H7 (cell line): ENCODE measurements around the gene KLF13. TPM values are rescaled to one million over a fixed set of nuclear protein-coding genes. Genes with fewer than 3 reads are reported as not detected.
"Not testable (repeated sequence)": the region's sequence is repeated elsewhere in the genome, so short reads cannot be mapped to it uniquely, and the experiment has no call there.

Experiments used
- DNase-seq: peaks from one replicate; pipeline ENCODE4 v3.0.0; 2012
- H3K27me3 ChIP-seq: 2 replicates; pipeline ENCODE4 v1.6.0; 2011; ENCODE audit warnings: mild to moderate bottlenecking, low read length; ENCODE audit not compliant: control insufficient read depth, insufficient read depth
- H3K36me3 ChIP-seq: replicated peaks from 2 replicates; pipeline ENCODE4 v1.5.1; 2011; ENCODE audit warnings: low read length; ENCODE audit not compliant: control insufficient read depth, insufficient read depth
- H3K4me3 ChIP-seq: 2 replicates; pipeline ENCODE4 v1.5.1; 2011; ENCODE audit warnings: low read depth, mild to moderate bottlenecking, control low read depth, low read length, moderate library complexity; ENCODE audit not compliant: insufficient read depth
- total RNA-seq: library from RNA; depleted of rRNA; stranded (reverse); fragments of >200 nt; shearing (Covaris generic); gene quantifications from 2 replicates; pipeline ENCODE4 v1.2.3, GENCODE V29; 2014

Gene KLF13
- total RNA-seq, 1 experiment from 2014 or later: 29.5 TPM

DNA sequence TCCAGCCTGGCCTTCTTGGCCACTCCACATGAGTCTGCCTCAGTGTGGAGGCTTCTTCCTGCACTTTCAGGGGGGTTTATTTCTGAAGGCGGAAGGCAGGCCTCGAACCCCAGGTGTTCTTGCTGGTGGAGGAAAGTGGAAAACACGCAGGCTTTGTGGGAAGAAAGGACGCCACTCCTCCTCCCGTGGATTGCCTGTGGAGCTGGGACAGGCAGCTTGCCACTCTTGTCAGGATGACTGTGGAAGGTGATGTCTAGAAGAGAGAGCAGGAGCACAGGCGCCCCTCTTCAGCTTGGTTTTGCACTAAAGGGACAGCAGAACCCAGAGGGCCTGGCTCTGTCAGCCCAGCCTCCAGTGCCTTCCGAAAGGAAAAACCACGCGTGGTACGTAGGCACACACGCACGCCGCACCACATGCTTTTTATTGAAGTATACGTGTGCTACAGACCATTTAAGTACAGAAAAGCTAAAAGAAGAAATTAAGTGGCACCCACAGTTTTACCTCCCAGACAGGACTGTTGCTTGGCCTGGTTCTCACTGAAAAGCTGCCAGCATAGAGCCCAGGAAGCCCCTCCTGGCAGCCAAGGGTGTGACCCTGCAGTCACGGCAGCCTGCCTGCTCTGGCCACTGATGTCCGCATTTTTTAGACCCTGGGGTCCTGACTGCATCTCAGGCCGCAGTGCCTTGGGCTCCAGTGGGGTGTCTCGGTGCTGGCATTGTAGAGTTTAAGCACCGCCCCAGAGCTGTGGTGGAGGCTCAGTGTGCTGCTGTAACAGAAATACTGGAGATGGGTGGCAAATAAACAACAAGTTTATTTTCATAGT lies 21.6 kb downstream of the KLF13 start:
- no peak overlapping the region for H3K4me3 ChIP-seq
- no peaks in the 10 kb centered on the region for H3K27me3 ChIP-seq
- no peak for DNase-seq
- H3K36me3 ChIP-seq: no peaks in the 10 kb centered on the region

DNA sequence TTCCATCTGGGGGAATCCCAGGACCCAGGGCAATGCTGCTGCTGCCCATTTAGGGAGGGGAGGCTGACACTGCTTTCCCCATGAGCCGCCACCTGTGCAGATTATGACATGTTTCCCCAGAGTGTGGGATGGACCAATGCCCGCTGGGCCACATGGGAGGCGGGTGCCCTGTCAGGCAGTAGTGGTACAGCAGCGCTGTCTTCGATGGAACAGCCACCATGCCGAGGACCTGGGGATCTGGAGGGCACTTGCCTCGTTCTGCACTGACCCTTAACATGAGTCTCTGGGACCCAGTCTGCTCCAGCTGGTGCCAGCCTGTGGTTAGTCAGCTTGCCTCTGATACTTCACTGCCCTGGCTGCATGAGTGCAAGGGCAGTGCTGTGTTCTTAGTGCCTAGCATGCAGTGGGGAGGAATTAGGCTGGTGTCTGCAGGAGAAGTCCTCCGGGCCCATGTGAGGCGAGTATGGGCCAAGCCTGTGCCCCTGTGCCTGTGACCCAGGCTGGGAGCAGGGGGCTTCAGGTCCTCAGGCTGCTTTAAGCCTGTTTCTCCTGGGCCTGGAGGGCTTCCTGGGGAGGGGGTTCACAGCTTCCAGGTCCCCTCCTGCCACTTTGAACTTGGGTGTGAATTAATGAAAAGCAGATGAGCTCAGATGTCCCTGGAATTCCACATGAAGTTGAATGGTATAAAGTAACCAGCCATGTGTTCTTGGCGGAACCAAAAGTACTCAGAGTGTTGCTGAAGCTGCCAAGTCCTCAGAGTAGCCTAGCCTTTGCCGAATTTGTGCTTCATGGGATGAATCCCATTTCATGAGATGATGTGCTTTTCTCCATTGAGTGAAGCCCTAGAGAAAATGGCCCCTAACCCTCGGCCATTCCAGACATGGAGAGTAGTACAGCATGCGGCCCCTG lies 22.9 kb downstream of the KLF13 start:
- DNase-seq: no peak
- no peaks in the 10 kb centered on the region for H3K36me3 ChIP-seq
- no peak overlapping the region for H3K4me3 ChIP-seq
- H3K27me3 ChIP-seq: no peaks in the 10 kb centered on the region

DNA sequence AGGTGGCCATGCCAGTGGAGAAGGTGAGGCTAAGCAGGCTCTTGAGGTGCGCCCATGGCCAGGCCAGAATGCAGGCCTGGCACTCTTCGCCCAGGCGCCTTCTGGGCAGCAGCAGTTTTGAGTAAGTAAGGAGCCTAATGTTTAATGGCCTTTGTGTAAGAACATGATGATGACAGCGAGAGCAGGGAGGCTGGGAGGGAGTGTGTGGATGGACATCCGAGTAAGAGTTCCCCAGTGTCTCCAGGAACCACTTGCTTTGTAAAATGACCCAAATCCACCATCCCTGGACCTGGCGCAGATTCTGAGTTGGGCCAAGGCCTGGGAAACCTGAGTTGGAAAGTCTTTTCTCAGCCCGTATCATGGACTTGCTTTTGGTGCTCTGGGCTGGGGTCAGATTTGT lies 24.1 kb downstream of the KLF13 start:
- no peak for DNase-seq
- no peaks in the 10 kb centered on the region for H3K36me3 ChIP-seq
- H3K4me3 ChIP-seq: no peak overlapping the region
- no peaks in the 10 kb centered on the region for H3K27me3 ChIP-seq

DNA sequence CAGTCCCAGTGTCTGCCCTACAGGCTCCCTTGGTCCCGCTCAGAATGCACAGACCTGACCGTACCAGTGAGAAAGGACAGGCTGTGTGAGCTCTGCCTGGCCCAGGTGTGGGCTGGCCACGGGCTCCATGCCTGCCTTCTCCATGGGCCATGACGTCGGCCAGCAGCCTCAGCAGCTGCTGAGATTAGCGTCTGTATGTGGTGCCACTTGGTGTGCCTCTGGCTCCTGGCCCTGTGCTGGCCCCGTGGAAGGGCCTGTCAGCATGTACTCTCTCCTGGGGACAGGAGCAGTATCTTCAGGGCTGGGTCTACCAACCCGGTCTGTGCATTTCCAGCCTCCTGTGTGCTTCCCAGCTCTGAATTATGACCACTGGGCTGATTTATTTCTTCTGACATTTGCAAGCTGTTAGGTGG lies 25.7 kb downstream of the KLF13 start:
- Histone ChIP-seq H3K4me3 (no peak overlapping the region), H3K27me3 (no peaks in the 10 kb centered on the region), H3K36me3 (no peaks in the 10 kb centered on the region)
- DNase-seq: peak; percentile 61

DNA sequence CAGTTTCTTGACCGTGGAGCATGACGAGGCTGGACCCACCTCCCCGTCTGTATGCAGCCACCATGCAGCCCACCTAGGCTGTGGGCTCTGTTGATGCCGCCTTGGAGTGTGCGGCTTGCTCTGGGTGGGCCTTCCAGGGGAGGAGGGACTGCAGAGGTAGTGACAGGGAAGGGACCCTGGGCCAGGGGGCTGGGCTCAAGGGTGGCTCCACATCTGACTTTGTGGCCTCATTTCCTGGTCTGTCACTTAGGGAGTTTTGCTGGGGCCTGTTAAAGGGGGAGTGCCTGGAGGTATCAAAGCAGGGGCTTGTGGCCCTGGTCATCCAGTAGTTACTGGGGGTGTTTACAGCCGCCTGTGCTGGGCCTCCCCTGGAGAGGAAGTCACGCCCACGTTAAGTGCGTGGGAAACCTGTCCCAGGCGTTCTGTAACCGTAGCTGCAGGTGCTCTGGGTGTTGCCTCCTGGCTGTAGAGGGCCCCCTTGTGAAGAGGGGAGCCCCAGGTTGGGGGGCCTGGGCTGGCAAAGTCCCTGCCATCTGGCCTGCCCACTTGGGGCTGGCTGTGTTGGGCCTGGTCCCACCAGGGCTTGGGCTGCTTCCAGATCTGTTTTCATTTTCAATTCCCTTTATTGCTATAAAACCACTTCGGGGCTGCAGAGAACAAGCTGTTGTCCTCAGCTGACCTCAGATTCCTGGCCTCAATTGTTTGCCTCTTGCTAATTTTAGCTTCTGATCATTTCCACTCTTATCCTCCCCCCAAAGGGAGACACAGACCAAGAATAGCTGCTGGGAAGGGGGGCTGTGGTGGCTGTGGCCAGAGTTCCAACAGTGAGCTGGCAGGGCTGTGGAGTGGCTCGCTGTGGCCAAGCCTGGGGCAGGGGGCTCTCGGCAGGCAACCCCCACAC lies 26.5 kb downstream of the KLF13 start:
- DNase-seq: peak; percentile 72
- H3K4me3 ChIP-seq: no peak overlapping the region

DNA sequence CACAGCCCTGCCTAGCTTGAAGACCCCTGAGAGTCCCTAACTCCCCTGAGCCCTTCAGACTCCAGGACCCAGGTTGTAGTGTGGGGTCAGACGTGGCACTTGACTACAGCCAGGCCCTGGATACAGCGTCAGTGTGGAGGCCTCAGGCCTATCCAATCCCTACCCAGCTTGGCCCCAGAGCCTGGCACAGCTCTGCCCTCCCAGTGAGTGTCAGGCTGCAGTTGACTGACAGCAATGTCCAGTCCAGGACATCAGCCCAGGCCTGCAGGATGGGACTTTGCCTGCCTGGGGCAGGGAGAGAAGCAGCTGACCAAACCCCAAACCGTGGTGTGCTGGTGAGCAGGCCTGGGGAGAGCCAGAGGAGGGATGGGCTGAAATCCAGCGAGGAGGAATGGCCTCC lies 27.3 kb downstream of the KLF13 start:
- no peaks in the 10 kb centered on the region; the same call in 1 of the 2 replicates for H3K36me3 ChIP-seq
- H3K27me3 ChIP-seq: no peaks in the 10 kb centered on the region
- H3K4me3 ChIP-seq: no peak overlapping the region
- DNase-seq: no peak

More for the DNA sequence above, 26.5 kb downstream of the KLF13 start:
- Histone ChIP-seq H3K36me3 (no peaks in the 10 kb centered on the region), H3K27me3 (no peaks in the 10 kb centered on the region)

DNA sequence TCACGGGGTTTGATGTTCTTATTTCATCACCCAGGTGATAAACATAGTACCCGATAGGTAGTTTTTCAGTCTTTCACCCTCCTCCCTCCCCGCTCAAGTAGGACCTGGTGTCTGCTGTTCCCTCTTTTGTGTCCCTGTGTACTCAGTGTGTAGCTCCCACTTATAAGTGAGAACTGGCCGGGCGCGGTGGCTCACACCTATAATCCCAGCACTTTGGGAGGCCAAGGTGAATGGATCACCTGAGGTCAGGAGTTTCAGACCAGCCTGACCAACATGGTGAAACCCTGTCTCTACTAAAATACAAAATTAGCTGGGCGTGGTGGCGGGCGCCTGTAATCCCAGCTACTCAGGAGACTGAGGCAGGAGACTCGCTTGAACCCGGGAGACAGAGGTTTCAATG lies 29.5 kb downstream of the KLF13 start:
- H3K4me3 ChIP-seq, DNase-seq, H3K27me3 ChIP-seq, H3K36me3 ChIP-seq: not testable (repeated sequence)

DNA sequence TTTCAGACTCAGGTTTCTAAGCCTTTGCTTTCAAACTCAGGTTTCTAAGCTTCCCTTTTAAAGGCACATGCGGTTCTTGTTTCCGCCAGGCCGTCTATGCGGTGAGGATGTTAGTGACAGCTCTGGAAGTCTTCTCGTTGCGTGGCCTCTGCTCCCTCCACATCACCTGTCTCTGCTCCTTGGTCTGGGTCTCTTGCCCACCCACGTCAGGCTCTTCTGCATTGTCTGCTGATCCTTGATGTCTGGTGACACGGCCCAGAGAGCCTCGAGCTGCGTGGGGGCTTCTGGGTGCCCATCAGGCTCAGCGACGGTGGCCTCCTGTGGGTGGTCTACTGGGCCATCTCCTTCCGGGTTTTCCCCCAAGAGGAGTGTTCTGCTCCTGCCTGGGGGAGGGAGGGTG lies 30.5 kb downstream of the KLF13 start:
- Histone ChIP-seq H3K4me3 (no peak overlapping the region), H3K36me3 (no peaks in the 10 kb centered on the region; the same call in 1 of the 2 replicates), H3K27me3 (no peaks in the 10 kb centered on the region)
- no peak for DNase-seq

DNA sequence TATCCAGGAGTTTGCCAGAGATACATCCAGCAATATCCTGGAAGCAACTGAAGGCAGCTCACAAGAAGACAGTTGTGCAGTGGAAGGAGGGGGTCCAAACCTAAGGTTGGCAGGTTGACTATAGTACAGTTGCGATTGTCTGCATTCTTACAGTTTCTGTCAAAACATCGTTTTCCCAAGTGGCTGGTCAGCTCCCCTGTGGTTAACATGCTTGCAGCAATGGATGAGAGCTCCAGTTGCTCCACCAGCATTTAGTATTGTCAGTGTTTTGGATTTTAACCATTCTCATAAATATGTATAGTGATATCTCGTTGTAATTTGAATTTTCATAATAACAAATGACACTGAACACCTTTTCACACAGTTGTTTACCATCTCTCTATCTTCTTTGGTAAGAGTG lies 31.5 kb downstream of the KLF13 start:
- Histone ChIP-seq H3K4me3 (no peak overlapping the region), H3K27me3 (no peaks in the 10 kb centered on the region), H3K36me3 (no peaks in the 10 kb centered on the region; the same call in 1 of the 2 replicates)
- no peak for DNase-seq

DNA sequence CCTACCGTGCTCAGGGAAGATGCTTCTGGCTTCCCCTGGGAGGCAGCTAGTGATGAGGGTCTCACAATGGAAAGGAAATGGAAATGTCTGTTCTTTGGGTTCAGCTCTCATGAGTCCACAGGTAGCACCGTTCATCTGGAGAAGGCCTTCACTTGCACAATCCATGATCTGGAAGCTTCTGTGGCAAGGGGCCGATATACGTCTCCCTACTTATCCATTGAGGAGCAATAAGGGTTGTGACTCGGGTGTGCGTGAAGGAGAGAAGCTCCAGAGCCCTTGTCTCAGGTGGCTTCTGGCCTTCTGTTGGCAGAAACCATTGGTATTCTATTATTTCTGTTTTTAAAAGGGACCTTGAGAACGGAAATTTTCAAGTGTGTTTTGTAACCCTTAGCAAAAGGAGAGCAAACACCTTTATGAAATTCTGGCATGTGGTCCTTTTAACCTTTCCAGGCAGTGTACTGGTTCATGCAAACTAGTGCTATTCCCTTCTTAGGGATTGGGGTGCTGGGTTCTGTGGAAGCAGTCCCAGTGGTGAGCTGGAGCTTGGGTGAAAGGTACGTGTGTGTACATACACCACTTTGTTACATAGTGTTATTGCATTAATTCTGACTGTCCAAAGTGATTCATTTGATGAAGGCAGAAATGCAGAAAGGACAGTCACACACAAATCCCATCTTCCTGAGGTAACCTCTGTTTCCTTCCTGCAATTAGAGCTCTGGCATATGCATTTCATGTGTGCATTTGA lies 32.5 kb downstream of the KLF13 start:
- no peak overlapping the region for H3K4me3 ChIP-seq
- no peak for DNase-seq
- no peaks in the 10 kb centered on the region; the same call in 1 of the 2 replicates for H3K36me3 ChIP-seq
- no peaks in the 10 kb centered on the region for H3K27me3 ChIP-seq

DNA sequence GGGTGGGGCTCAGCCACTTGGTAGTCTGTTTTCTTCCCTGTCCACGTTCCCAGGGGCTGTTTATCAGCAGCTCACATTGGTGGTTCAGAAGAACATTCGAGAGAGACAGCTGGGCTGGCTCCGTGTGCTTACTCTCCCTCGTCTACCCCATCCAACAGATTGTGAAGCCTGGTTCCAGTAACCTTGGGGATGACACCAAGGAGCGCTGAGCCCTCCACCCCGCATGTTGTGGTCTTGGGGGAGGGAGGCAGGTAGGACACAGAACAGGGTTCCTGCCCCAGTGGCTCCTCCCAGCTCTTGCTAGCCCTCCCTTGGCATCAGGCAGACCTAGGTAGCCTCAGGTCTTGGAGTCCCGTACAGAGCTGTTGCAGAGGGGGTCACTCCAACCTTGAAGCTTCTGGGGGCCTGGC lies 33.1 kb downstream of the KLF13 start:
- no peak overlapping the region for H3K4me3 ChIP-seq
- H3K27me3 ChIP-seq: no peaks in the 10 kb centered on the region
- no peaks in the 10 kb centered on the region; the same call in 1 of the 2 replicates for H3K36me3 ChIP-seq
- no peak for DNase-seq

DNA sequence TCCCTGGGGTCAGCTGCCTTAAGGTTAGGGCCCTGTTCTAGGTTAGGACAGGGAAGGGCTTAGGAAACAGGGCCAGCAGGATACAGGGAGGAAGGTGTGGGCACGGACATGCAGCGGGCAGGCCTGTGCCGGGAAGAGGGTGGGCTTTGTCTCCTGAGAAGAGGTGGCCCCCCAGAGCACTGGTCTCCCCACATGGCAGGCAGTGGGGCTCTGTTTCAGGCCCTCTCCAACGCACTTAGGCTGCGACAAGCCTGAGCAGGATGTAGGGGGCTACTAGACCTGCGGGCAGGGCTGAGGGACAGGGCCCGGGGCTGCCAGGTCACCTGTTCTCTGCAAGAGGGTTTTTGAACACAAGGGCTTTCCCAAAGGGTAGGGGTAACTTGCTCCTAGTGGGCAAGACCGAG lies 33.5 kb downstream of the KLF13 start:
- Histone ChIP-seq H3K4me3 (no peak overlapping the region), H3K27me3 (no peaks in the 10 kb centered on the region), H3K36me3 (no peaks in the 10 kb centered on the region; the same call in 1 of the 2 replicates)
- peak; percentile 67 for DNase-seq

DNA sequence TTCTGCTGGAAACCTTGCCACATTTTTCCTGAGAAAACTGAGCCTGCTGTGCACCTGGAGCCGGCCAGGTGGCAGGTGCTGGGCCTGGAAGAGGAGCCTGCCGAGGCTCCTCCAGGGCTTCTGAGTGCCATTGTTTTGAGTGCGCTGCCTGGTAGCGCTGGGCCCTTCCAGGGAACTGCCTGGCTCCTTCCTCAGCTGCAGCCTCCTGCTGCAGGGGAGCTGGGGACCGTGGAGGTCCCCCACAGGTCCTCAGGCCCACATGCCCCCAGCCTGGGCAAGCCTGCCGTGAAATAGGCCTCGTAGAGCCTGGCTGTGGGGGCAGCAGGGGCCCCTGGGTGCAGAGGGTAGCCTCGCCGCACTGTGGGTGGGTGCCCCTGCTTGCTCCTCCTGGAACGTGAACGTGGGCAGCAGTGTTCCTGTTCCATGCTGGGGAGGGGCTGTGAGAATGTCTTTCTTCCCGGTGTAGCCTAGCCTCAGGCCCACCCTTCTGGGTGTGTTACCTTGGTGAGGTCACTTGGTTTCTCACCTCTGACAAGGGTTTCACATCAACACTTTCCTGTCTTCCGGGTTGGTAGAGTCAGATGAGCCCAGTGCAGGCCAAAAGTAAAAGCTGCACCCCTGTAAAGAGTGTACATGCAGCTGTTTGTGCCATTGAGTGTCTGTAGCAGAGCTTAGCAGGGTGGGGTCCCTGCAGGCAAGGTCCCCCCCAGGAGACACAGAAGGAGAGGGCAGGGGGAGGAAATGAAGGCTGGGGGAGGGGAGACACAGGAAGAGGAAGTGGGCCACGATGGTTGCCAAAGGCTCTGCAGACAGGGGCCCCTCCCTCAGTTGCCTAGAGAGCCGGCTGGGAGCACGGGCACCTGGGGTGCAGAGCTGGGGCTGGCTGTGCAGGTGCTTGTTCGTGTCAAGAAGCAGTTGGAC lies 34.5 kb downstream of the KLF13 start:
- H3K4me3 ChIP-seq: no peak overlapping the region
- no peaks in the 10 kb centered on the region; the same call in 1 of the 2 replicates for H3K36me3 ChIP-seq
- H3K27me3 ChIP-seq: no peaks in the 10 kb centered on the region
- DNase-seq: peak; percentile 83
